Right forelimb (tissue), 1 donor: ENCODE results near the gene H19.

ENCODE experiments used
- DNase-seq: peaks from one replicate; pipeline ENCODE4 v3.0.0-alpha.2; 2018

Gene H19

DNA sequence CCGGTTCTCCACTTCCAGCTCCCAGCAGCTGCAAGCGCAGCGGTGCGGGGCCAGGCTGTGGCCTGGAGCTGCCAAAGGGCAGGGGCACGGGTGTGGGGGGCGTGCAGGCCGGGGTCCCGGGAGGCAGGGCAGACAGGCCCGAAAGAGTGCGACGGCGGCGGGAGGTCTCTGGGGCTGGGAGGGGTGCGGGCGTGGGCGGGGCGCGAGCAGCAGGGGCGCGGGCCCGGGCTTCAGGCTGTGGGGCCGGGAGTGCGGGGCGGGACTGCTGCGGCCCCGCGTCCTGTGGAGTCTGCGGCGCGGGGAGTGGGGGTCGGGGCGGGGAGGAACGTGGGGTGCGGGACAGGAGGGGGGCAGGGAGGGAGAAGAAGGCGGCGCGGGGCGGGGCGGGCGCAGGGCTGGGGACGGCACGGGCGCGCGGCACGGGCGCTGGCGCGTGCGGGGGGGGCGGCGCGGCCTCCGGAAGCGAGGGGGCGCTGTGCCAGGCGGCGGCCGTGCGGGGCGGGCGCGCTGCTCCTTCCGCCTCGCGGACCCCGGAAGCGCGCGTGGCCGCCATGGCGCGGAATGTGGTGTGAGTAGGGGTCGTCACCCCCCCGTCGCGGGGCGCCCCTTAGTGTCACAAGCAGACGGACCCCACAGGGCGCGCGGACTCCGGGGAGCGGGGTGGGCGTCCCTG lies 50.7 kb downstream of the H19 start, which contains the start of gene MRPL23:
MRPL23 (plus strand) TSS at position 521 of the 673 bp plus-strand sequence; CDS start at position 552, 31 bp downstream.
- DNase-seq: no peak
